GM21576 (cell line): ENCODE measurements around the gene NEB.

Experiments
- ATAC-seq: cut with Tn5 transposase; IDR thresholded peaks from one replicate; pipeline ENCODE4 v1.9.1; 2021; ENCODE audit warnings: mild to moderate bottlenecking, moderate library complexity; ENCODE audit not compliant: unreplicated experiment

The NEB gene

GRCh38 chr2:151498178-151498577, 236.1 kb downstream of the NEB start:
- ATAC-seq: no peak

DNA sequence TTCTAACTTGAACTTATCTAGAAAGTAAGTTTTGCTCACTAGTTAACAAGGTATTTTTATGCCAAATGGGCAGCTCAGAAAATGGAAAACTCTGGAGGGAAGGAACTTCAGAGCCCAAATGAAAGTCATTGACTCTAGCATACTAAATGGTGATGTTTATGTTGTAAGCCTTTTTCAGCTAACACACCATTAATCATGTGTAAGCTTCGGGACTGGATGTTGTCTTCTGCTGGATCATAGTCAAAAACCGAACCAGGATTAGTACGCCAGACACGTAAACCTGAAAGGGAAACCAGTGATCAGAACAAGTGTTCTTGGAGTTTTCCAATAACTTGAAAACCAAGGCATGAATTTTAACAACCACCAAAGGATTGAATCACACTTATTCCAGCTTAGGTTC, 242.8 kb downstream of the NEB start:
- ATAC-seq: no peak

DNA sequence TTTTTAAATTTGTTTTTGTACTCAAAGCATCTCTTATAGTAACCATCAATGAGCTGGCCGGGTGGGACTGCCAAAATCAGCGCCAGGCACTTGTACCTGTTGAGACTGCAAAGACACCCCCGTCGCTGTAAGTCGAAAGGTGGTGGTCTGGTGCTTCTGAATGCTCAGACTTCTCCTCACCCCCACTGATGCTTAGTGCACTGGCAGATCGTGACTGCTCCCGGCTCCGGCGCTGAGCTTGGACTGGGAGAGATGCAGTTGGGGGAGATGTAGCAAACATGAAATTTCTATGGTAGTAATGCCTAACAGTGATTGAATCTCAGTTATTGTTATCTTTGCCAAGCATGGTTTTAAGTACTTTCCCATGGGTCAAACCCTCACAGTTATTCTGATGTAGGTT, 244.0 kb downstream of the NEB start:
- no peak for ATAC-seq

DNA sequence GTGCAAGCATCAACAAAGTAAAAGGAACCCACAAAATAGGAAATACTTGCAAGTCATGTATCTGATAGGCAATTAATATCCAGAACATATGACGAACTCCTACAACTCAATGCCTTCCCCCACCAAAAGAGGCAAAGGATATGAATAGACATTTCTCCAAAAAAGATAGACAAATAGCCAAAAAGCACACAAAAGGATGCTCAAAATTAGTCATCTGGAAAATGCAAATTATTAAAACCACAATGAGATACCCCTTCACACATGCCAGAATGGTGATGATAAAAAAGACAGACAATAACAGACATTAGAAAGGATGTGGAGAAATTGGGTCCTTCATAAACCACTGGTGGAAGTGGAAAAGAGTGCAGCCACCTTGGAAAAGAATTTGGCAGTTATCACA, 248.2 kb downstream of the NEB start:
- no peak for ATAC-seq

- no peak for ATAC-seq
Observed at GRCh38 chr2:151484100-151484499, 250.2 kb downstream of the NEB start.

DNA sequence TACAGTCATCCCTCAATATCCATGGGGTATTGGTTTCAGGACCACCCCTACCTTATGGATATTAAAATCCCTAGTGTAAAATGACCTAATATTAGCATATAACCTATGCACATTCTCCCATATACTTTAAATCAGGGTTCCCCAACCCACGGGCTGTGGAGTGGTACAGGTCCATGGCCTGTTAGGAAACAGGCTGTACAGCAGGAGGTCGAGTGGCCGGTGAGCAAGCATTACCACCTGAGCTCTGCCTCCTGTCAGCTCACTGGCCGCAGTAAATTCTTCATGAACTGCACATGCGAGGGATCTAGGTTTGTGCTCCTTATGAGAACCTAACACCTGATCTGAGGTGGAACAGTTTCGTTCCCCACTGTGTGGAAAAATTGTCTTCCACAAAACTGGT, 250.7 kb downstream of the NEB start:
- ATAC-seq: no peak

DNA sequence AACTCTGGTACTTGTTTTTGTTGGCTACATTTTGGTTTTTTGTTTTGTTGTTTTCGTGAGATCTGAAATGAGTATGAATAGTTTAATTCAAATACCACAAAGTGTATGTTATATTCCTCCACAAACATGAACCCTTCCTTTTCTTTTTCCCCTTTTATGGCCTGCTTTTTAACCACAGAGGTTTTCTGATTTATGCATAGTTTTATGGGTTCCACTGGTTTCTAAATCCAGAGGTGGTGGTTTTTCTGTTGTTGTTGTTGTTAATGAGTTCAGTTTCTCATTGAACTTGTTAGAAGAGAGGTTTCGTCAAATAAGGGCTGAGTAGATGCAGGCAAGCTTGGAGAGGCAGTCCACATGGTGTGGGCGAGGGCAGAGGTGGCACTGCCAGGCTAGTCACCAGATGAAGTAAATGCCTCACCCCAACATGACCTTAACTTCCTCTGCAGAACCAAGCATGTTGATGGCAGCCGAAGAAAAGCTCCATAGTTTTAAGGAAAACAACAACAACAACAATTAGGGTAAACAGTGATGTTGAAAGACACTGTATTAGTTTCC, 252.0 kb downstream of the NEB start:
- no peak for ATAC-seq

GRCh38 chr2:151481744-151482143, 252.5 kb downstream of the NEB start:
- ATAC-seq: no peak

DNA sequence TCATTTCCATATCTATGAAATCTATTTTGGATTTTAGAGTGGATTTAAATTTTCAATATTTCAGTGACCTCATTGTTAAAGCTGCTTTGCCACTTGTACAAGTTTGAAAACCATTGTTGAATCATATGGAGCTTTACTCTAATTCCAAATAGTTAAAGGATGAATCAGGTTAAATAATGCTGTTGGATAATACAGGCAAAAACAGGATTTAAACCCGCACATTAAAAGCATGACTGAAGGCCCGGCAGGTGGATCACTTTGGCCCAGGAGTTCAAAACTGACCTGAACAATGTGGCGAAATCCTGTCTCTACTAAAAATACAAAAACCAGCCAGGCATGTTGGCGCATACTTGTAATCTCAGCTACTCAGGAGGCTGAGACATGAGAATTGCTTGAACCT, 256.3 kb downstream of the NEB start:
- ATAC-seq: no peak

DNA sequence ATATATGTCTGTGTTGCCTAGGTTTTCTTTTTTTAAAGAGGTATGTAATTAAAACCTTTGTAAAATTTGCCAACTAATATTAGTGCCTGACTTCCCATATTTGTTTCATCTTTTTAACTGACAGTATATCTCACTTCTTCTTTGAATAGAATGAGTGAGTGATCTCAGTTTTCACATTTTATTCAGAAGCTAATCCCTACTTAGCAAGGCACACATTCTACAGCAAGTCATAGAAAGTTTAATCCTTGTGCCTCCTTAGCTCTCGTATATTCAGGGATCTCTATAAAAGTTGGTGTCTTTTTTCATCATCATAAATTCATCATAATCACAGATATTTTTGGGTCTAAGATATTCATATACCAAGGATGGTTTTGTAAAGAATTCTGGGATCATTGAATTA, 258.0 kb downstream of the NEB start:
- ATAC-seq: no peak

GRCh38 chr2:151475071-151475470, 259.2 kb downstream of the NEB start:
- no peak for ATAC-seq

DNA sequence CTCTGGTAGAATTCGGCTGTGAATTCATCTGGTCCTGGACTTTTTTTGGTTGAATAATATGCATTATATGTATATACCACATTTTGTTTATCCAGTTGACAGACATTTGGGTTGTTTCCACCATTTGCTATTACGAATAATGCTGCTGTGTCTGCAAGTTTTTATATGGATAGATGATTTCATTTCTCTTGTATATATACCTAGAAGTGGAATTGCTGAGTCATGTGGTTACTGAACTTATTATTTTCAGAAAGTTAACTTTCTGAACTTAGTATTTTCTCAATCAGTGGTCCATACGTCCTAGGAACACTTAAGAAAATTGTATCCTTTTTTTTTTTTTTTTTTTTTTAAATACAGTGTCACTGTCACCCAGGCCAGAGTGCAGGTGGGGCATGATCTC, 261.3 kb downstream of the NEB start:
- ATAC-seq: no peak

- no peak for ATAC-seq
Observed at GRCh38 chr2:151470556-151470955, 263.7 kb downstream of the NEB start.

GRCh38 chr2:151465771-151466170, 268.5 kb downstream of the NEB start:
- ATAC-seq: no peak

GRCh38 chr2:151459358-151459757, 274.9 kb downstream of the NEB start:
- no peak for ATAC-seq

GRCh38 chr2:151439127-151439526, 295.1 kb downstream of the NEB start:
- ATAC-seq: no peak

DNA sequence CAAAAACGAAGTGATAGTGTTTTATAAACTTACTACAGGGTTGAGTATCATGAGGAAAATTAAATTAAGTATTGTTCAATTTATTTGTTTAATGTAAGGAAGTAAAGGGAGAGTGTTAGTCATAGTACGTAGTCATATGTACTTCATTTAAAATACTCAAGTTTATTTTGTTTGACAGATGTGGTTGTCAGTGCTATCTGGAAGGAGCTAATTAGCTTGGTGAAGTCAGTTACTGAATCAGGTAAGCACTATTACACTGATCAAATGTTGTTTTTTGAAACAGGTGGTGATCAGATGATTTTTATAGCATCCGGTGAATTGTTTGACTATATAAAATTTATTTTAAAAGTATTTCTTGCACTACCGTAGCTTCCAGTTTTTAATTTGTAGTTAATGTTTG, 295.8 kb downstream of the NEB start:
- no peak for ATAC-seq

DNA sequence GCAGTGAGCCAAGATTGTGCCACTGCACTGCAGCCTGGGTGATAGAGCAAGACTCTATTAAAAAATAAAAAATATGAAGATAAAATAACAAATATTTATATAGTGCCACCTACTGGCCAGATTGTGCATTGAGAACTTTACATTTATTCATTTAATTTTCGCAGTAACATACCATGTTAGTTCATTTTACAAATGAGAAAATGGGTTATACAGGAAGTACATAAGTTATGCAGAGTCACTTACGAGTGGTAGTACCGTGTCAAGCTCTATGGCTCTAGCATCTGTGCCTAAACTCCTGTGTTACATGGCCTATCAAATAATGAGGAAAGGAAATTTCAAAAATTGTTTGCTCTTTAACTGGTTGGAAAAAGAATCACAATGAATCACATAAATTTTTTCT, 296.6 kb downstream of the NEB start:
- ATAC-seq: no peak
